ENCODE results near the gene TRMT61A.
"Not testable (repeated sequence)": the region's sequence is repeated elsewhere in the genome, so short reads cannot be mapped to it uniquely, and the experiment has no call there.

The TRMT61A gene

DNA sequence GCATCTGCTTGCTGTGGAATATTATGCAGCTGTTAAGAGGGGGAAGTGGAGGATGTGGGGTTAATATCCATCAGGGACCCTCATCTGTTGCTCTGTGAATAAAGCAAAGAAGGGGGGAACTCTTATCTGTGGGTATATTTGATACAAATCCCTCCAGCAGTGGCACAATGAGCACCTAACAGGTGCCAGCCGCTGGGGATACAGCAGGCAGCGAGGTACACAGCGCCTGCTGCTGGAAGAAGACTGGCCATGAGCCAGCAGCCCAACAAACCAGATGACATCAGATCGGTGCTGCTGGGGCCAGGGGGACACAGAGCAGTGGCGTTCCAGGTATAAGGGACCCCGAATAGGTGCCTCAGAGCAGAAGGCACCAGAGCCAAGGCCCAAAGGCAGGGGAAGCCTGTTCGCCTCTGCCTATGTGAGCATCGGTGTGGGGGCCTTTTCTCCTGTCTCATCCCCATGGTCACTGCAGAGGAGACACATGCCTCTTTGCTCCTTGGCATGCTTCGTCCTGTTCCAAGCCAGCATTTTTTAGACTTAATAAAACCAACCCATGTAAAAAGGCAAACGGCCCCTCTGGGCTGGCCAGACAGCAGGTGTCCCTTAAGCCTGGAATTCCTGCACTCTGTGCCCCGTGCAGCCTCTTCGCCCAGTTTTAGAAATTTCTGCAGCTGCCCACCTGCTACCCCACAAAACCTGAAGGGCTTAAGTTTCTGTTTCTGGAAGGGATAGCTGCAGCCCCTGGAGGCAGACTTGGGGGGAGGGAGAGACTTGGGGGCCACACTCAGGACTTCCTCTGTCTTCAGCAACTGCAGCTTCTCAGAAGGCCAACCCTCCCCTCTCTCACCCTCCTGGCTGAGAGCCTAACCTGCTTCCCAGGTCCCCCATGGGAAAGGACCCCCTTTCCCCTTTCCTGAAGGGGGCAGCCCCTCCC, 4.7 kb upstream of the TRMT61A start:
- Mint-ChIP-seq H3K36me3 (ENCODE audit: low read depth) (peaks cover 2% of the 10 kb centered on the region), H3K27ac (no peak overlapping the region), H3K4me3 (no peak overlapping the region), H3K4me1 (ENCODE audit: low read depth) (peaks cover 24% of the 10 kb centered on the region), H3K9me3 (no peaks in the 10 kb centered on the region), H3K27me3 (peaks cover 21% of the 10 kb centered on the region)
- DNase-seq: no peak

GRCh38 chr14:103525430-103526246, 3.4 kb upstream of the TRMT61A start:
- not testable (repeated sequence) for H3K27ac Mint-ChIP-seq, DNase-seq, H3K9me3 Mint-ChIP-seq, H3K4me3 Mint-ChIP-seq
- Mint-ChIP-seq H3K4me1 (ENCODE audit: low read depth) (peaks cover 29% of the 10 kb centered on the region), H3K36me3 (ENCODE audit: low read depth) (peaks cover 15% of the 10 kb centered on the region), H3K27me3 (peaks cover 12% of the 10 kb centered on the region)

DNA sequence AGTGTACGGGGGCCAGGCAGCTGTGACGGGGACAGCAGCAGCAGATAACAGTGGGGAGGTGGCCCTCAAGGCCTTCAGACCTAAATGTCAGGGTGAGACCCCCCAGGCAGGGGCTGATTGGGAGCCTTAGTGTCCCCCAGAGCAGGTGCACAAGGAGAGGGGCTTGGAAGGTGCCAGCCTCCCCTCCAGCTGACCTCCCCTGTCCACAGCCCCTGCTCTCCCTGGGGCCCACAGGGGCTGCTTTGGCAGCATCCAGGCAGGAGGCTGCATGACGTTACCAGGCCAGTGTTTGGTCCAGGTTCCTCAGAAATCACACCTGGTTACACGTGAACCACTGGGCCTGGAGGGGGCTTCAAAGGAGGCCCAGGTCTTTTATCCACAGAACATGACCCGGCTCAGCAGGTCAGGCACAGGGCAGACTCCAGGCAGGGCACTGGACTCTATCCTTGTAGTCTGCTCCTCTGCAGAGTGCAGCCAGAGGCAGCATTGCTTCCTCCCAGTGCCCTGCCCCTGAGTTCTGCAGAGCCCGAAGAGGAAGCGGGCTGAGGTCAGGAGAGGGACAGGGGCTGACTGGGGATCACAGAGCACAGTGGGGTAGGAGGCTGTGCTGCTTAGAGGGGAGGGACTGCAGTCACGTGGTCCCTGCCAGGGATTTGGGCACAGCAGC, 2.6 kb upstream of the TRMT61A start:
- H3K27ac Mint-ChIP-seq: no peak overlapping the region
- H3K4me3 Mint-ChIP-seq: no peak overlapping the region
- DNase-seq: no peak
- peaks cover 12% of the 10 kb centered on the region for H3K27me3 Mint-ChIP-seq
- H3K36me3 Mint-ChIP-seq (ENCODE audit: low read depth): peaks cover 23% of the 10 kb centered on the region
- H3K9me3 Mint-ChIP-seq: no peaks in the 10 kb centered on the region
- H3K4me1 Mint-ChIP-seq (ENCODE audit: low read depth): peaks cover 36% of the 10 kb centered on the region

GRCh38 chr14:103526914-103527248, 2.1 kb upstream of the TRMT61A start:
- no peak for DNase-seq
- no peaks in the 10 kb centered on the region for H3K9me3 Mint-ChIP-seq
- H3K27me3 Mint-ChIP-seq: peaks cover 12% of the 10 kb centered on the region
- H3K4me3 Mint-ChIP-seq: peak overlapping the region; percentile 94
- H3K36me3 Mint-ChIP-seq (ENCODE audit: low read depth): peaks cover 28% of the 10 kb centered on the region
- H3K4me1 Mint-ChIP-seq (ENCODE audit: low read depth): peaks cover 40% of the 10 kb centered on the region
- H3K27ac Mint-ChIP-seq: peak overlapping the region; percentile 69

GRCh38 chr14:103527408-103528145, 1.4 kb upstream of the TRMT61A start:
- peaks cover 34% of the 10 kb centered on the region for H3K36me3 Mint-ChIP-seq (ENCODE audit: low read depth)
- H3K9me3 Mint-ChIP-seq: no peaks in the 10 kb centered on the region
- peak overlapping the region; percentile 97 for H3K27ac Mint-ChIP-seq
- H3K4me1 Mint-ChIP-seq (ENCODE audit: low read depth): peaks cover 38% of the 10 kb centered on the region
- H3K27me3 Mint-ChIP-seq: peaks cover 12% of the 10 kb centered on the region
- peak overlapping the region; percentile 94 for H3K4me3 Mint-ChIP-seq
- DNase-seq: no peak

DNA sequence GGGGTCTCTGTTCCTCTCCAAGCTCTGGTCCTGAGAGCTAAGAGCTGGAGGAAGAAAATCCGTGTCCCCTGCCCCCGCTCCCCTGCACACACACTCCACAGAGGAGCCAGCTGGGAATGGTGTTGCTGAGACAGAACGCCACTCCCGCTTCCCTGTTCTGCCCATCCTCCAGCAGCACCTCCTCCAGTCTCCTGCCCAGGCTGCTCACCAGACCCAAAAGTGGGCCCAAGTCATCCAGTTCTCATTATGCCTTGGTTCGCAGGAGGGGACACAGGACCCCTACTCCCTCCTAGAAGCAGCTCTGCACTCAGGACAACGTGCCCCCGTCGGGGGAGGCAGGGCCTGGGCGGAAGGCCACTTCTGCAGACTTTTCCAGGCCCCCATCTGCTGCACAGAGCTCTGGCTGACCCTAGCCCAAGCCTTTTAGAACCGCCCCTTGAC, 830 bp upstream of the TRMT61A start:
- Mint-ChIP-seq H3K36me3 (ENCODE audit: low read depth) (peaks cover 34% of the 10 kb centered on the region), H3K27me3 (peaks cover 12% of the 10 kb centered on the region), H3K4me1 (ENCODE audit: low read depth) (peaks cover 38% of the 10 kb centered on the region), H3K4me3 (peak overlapping the region; percentile 94), H3K9me3 (no peaks in the 10 kb centered on the region), H3K27ac (peak overlapping the region; percentile 97)
- DNase-seq: no peak

DNA sequence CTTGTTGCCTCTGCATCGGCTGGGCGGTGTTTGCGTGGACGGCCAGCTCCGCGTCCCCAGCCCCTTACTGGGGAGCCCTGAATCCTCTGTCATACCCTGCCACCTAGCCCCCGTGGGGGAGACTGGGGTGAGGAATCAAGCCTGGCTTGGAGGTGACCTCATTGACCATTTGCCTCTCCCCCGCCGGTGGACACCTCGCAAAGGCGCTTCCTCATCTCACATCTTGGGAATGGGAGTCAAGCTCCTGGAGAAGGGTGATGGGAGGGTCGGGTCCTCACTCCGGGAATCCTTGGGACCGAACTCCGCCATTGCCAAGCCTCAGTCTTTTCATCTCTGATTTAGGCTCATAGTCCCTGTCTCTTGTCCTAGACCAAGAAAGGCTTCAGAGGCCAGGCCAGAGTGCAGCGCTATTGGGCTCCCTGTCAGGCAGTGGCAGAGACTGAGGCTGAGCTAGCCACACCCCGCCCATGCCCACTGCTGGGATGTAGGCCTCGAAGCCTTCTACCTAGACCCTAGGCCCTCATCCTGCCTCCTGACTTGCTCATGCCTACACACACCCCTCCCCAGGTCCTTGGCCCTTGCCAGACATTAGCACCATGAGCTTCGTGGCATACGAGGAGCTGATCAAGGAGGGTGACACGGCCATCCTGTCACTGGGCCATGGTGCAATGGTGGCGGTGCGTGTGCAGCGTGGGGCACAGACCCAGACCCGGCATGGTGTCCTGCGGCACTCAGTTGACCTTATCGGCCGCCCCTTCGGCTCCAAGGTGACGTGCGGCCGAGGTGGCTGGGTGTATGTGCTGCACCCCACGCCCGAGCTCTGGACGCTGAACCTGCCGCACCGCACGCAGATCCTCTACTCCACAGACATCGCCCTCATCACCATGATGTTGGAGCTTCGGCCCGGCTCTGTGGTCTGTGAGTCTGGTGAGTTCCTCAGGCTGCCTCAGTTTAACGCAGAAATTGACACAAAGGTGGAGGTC, 678 bp downstream of the TRMT61A start:
- Mint-ChIP-seq H3K36me3 (ENCODE audit: low read depth) (peaks cover 42% of the 10 kb centered on the region), H3K27ac (peak overlapping the region; percentile 96), H3K4me1 (ENCODE audit: low read depth) (peaks cover 38% of the 10 kb centered on the region), H3K4me3 (peak overlapping the region; percentile 94), H3K9me3 (no peaks in the 10 kb centered on the region), H3K27me3 (no peaks in the 10 kb centered on the region)
- DNase-seq: no peak

- Mint-ChIP-seq H3K27me3 (no peaks in the 10 kb centered on the region), H3K4me1 (ENCODE audit: low read depth) (peaks cover 38% of the 10 kb centered on the region), H3K36me3 (ENCODE audit: low read depth) (peaks cover 47% of the 10 kb centered on the region), H3K4me3 (peak overlapping the region; percentile 94), H3K27ac (peak overlapping the region; percentile 96), H3K9me3 (no peaks in the 10 kb centered on the region)
- DNase-seq: no peak
Observed at GRCh38 chr14:103530390-103530789, 1.4 kb downstream of the TRMT61A start.

DNA sequence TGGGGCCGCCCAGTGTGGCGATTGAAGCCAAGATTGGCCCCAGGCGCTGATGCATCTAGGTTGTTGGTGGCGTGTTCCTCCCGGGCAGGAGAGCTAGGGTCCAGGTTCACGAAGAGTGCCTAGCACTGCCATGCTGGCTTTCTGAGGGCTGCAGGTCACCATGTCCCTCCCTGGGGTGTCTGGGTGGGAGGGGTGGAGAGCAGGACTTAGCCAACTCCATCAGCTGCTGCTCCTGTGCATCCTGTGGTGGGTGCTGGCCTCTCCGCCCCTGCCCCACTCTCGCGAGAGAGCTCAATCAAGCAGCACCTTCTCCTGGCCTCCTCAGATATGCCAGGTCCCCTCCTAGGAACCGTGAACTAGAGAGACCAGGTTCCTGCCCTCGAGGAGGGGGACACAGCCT, 1.8 kb downstream of the TRMT61A start:
- H3K27ac Mint-ChIP-seq: peak overlapping the region; percentile 96
- H3K4me1 Mint-ChIP-seq (ENCODE audit: low read depth): peaks cover 38% of the 10 kb centered on the region
- H3K4me3 Mint-ChIP-seq: peak overlapping the region; percentile 94
- H3K27me3 Mint-ChIP-seq: no peaks in the 10 kb centered on the region
- no peak for DNase-seq
- peaks cover 49% of the 10 kb centered on the region for H3K36me3 Mint-ChIP-seq (ENCODE audit: low read depth)
- no peaks in the 10 kb centered on the region for H3K9me3 Mint-ChIP-seq

GRCh38 chr14:103531421-103532215, 2.6 kb downstream of the TRMT61A start:
- DNase-seq: no peak
- Mint-ChIP-seq H3K9me3 (no peaks in the 10 kb centered on the region), H3K27ac (peak overlapping the region; percentile 76), H3K36me3 (ENCODE audit: low read depth) (peaks cover 50% of the 10 kb centered on the region), H3K27me3 (no peaks in the 10 kb centered on the region), H3K4me1 (ENCODE audit: low read depth) (peaks cover 38% of the 10 kb centered on the region), H3K4me3 (peak overlapping the region; percentile 39)

GRCh38 chr14:103532216-103533136, 3.5 kb downstream of the TRMT61A start:
- Mint-ChIP-seq H3K4me1 (ENCODE audit: low read depth) (peaks cover 32% of the 10 kb centered on the region), H3K9me3 (no peaks in the 10 kb centered on the region), H3K4me3 (peak overlapping the region; percentile 15), H3K27me3 (no peaks in the 10 kb centered on the region), H3K36me3 (ENCODE audit: low read depth) (peaks cover 52% of the 10 kb centered on the region), H3K27ac (no peak overlapping the region)
- DNase-seq: no peak
